NCI-H2081 (cell line): ENCODE results near the gene POLR2L.

ENCODE experiments used
- DNase-seq, 2 experiments: peaks; one replicate each; lab custom pipeline; 2025; lab: John Stamatoyannopoulos, UW

Gene POLR2L

DNA sequence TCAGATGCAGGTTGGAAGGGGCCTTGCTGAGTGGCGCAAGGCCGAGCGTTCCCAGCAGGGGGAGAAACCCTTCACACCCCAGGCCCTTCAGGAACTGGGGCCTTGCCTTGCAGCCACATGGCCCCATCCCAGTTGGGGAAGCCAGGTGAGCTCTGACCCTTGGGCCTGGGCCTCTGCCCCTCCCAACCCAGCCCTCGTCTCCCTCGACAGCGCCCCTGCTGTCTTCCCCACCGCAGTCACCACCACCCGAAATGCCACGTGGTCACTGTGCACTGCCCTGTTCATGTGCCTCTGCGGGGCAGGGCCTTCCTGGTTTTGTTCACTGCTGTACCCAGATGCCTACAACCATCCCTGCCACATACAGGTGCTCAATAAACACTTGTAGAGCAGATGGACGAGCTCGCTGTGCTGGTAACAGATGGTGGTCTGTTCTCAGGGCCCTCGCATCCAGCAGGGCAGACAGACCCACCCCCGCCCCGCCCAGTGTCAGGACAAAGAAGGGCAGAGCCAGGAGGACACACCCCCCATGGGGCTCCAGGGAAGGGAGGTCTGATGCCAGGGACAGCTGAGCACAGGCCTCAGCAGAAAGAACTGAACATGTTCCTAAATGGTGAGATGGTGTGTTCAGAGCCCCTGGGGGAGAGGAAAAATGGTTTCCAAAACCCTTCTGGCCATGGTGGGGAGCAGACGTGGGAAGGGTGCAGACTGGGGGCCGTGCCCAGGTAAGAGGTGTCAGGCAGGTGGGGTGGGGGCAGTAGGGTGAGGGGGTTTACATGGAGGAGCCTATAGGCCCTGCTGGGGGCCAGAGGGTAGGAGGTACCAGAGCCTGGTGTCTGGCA lies 3.7 kb downstream of the POLR2L start:
- DNase-seq, result no peak

DNA sequence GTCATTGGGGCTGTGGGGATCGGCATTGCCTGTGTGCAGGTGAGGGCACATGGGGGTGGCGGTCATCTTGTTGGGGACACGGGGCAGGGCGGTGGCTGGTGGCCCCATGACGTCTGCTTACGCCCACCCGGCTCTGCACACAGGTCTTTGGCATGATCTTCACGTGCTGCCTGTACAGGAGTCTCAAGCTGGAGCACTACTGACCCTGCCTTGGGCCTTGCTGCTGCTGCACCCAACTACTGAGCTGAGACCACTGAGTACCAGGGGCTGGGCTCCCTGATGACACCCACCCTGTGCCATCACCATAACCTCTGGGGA lies 4.4 kb downstream of the POLR2L start:
- DNase-seq, result no peak

DNA sequence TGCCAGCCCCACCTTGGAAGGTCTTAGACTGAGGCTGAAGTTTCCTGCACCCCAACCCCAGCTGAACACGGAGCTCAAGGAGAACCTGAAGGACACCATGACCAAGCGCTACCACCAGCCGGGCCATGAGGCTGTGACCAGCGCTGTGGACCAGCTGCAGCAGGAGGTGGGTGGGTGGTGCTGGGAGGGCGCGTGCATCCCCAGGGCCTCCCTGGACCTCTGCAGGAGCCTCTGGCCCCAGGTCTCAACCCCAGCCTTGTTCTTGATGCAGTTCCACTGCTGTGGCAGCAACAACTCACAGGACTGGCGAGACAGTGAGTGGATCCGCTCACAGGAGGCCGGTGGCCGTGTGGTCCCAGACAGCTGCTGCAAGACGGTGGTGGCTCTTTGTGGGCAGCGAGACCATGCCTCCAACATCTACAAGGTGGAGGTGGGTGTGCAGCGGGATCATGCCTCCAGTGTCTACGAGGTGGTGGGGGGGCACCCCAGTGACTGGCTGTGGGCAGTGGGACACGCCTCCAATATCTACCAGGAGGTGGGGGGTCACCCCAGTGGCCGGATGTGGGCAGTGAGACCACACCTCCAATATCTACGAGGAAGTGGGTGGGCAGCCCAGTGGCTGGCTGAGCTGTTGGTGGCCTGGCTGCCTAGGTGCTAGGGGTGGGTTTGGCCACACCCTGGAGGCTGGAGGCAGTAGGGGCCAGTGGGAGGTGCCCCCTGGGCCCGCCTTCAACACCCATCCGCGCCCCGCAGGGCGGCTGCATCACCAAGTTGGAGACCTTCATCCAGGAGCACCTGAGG lies 4.9 kb downstream of the POLR2L start:
- DNase-seq, result no peak

DNA sequence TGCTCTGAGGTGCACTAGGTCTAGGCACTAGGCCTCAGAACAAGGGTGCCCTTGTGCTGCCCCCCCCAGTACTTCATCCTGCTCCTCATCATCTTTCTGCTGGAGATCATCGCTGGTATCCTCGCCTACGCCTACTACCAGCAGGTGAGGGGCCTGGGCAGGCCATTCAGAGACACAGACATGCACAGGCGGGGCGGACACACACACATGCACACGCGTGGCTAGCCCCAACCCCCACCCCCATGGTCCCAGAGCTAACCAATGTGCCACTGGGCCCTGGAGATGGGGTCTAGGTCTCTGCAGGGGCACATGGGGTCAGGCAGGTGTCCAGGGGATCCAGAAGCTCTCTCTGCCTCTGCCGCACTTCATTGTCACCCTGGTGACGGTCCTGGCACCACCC lies 5.6 kb downstream of the POLR2L start:
- DNase-seq, result no peak

DNA sequence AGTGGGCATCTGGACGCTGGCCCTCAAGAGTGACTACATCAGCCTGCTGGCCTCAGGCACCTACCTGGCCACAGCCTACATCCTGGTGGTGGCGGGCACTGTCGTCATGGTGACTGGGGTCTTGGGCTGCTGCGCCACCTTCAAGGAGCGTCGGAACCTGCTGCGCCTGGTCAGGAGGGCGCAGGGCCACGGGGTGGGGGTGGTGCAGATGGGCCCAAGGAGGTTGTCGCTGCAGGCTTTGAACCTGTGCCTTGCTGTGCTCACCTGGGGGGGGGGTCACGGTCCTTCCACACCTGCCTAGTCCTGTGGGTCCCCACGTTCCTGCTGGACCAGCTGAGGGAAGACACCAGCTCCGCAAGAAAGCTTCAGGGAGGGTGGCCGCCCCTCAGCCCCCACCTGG lies 6.1 kb downstream of the POLR2L start:
- DNase-seq, result no peak

DNA sequence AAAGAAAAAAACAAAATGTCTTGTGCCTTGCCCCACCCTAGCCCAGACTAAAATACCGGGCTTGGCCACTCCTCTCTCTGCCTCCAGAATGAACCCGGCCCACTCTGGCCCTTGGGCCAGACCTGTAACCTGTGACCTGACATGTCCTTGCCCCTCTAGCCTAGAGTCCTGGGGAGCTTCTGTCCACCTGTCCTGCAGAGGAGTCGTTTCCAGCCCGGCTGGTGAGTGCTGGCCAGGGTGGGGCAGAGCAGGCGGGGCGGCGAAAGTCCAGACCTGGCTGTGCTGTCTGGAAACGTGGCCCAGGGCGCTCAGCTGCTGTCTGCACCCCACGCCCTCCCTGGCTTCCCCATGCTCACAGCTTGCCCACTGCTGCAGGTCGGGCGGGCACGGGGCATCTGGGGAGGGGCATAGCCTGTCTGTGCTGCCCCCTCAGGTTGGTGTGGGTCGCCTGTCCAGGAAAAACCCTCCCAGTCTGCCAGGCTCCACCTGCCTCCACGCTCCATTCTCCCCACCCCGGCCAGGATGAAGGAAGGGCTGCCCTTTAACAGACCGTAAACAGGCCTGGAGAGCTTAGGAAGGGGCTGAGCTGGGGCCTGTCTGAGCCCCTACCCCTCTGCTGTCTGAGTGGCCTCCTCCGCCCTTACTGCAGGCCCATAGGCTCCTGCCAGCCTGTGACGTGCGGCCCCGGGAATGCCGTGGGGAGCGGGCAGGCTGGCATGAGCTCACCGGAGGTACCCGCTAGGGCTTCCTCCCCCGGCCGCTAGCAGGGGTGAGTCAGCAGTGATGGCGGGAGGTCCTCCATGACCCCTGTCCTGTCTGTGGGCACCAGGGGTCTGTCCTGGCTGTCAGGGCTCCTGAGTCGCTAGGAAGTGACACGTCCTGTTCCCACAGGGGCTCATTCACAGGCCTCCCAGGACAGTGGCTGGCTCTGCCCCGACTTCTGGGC lies 7.7 kb downstream of the POLR2L start:
- no peak for DNase-seq

DNA sequence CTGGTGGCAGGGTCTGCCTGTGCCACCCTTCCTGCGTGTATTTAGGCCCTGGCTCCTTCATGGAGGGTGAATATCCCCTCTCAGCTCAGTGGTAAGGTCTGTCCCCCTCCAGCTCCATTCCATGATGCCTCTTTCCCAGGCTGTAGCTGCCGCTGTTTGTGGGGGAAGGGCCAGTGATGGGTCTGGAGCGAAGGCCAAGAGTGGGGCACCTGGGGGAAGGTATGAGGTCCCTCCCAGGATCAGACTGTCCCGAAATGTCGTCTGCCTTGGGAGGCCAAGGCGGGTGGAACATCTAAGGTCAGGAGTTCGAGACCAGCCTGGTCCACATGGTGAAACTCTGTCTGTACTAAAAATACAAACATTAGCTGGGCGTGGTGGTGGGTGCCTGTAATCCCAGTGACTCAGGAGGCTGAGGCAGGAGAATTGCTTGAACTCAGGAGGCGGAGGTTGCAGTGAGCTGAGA lies 8.4 kb downstream of the POLR2L start:
- DNase-seq, result no peak

DNA sequence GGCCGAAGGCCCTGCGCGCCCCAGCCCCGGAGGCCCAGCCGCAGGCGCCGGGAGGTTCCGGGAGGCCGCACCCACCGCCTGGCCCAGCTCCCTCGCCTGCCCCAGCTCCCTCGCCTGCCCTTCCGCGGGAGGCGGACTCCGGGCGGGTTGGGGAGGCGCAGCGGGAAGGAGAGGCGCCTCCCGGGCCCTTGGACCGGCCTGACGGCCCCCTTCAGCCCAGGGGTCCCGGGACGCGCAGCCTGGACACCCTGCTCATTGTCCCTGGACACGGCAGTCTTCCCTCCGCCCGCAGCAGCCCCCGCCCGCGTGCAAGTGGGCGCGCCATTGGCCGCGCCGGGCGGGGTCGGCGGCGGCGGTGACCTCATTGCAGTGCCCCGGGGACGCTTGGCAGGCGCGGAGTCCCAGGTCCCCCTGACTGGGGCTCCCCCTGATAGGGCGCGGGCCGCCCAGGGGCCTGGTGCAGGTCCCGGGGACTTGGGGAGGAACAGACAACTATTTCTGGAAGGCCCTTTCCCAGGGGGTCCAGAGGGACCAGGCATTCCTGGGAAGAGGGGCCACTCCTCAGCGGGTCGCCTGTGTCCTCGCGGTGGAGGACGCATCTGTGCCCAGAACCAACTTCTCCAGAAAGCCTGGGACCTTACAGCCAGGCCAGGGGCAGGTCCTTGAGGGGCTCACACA lies 9.1 kb downstream of the POLR2L start:
- no peak for DNase-seq

DNA sequence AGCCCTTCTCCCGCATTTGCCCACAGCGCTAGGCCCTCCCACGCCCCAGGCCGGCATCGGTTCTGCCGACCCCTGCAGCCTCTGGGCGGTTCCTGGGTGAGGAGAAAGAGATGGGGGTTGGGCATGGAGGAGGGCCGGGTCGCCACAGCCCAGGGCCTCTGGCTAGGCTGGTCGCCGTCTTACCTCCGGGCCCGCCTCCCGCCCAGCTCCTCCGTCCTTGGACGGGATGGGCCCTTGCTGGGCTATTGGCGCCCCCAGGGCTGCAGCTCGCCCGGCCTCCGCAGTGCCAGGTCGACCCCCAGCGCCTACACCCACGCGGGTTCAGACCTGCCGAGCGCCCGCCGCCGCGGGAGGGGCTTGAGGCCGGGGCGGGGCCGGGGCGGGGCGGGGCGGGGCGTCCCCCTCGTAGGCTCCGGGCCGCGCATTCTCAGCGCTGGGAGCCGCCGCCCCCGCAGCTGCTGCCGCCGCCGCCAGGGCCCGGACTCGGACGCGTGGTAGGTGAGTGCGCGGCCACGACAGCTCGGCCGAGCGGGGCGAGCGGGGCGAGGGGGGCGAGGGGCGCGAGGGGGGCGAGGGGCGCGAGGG lies 9.7 kb downstream of the POLR2L start, which contains the start of gene CD151:
TSS of gene CD151 (plus strand) at position 424 of the 585 bp plus-strand sequence. CDS start 3,118 bp downstream, outside the sequence.
- peak; percentile 36 to 47 for DNase-seq

DNA sequence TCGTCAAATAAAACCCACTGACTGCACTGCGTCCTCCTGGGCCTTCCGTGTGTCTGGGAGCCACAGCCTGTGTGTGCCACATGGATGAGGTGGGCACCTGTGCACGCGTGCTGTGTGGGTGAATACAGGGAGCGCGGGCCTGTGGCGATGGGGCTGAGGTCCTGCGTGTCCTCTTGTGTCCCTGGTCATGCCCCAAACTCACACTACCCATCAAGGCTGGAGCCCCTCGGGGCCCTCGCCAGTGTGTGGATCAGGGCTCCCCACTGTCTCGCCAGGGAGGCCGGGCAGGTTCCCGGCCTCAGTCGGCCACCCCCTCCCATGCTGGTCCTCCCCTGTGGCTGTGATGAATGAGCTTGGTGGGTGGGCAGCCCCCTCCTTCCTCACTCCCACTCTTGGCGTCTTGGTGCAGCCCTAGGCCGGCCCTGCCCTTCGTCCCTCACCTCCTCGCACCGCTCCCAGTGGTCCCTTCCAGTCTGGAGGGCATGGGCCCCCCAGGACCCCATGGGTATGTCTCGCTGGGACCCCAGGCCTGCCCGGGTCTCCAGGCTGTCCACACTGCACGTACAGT lies 10.3 kb downstream of the POLR2L start:
- DNase-seq, result no peak

DNA sequence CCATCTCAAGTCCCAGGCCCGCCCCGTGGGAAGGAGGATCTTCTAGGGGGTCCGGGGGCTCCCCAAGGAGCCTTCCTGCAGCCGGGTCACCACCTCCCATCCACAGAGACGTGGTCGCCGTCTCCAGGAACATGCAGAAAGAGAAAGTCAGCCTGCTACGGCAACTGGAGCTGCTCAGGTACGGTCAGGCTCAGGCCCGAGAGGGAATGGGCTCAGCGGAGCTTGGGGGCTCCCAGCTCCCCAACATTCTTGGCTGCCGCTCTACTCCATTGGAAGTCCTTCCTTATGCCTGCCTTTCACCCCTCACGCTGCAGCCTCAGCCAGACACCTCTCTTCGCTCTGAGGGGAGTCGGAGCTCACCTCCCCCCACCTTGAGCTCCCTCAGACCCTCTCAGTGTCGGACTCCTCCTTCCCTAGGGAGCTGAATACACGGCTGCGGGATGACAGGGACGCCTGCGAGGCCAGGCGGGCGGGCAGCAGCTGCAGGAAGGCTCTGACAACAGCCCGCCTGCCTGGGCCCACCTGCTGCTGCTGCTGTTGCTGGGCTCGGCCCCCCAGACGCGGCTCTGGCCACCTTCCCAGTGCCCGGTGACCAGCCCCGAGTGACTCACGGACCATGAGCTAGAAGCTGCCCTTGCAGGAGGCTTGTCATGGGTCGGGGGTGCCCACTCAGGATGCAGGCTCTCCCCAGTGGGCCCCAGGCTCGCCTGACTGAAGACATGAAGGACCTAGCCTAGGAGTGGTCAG lies 11.0 kb downstream of the POLR2L start:
- no peak for DNase-seq

DNA sequence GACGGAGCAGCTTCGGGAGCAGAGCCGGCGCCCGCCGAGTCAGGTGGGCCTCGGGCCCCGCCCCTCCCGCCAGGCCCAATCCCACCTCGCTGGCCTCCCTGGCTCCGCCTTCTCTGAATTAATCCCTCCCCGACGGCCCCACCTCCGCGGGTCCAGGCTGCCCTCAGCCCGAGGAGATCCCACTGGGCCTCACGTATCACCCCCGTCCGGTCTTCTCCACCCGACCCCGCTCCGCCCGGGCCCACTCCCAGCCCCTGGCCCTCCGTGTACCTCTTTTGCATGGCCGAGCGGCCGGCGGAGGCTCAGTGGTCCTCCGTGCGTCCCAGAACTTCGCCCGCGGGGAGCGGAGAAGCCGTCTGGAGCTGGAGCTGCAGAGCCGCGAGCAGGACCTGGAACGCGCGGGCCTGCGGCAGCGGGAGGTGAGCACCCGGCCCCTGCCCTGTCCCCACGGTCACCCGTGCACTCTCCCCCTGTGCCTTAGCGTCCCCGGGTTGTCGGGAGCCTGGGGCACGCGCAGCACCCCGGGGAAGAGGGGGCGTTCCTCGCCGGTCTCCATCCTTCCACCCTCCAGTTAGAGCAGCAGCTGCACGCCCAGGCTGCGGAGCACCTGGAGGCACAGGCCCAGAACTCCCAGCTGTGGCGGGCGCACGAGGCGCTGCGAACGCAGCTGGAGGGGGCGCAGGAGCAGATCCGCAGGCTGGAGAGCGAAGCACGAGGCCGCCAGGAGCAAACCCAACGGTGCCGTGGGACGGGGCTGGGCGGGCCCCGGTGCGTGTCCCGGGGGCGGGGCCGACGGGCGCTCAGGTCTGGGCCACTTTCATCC lies 11.8 kb downstream of the POLR2L start:
- DNase-seq, result peak; percentile 75 to 76

DNA sequence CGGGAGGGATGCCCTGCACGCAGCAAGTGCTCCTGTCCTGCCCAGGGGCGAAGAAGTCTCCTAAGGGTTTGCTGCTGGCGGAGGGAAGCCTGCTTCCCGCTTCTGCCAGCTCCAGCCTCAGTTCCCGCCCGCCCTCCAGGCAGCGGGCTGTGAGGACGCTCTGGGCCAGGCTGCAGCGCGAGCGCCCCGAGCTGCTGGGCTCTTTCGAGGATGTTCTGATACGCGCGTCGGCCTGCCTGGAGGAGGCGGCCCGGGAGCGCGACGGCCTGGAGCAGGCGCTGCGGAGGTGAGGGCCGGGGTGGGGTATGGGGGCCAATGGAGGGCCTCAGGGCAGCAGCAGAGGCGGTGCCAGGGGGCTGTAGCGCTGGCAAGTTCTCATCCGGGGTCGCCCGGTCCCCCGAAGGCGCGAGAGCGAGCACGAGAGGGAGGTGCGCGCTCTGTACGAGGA lies 12.5 kb downstream of the POLR2L start:
- no peak for DNase-seq

DNA sequence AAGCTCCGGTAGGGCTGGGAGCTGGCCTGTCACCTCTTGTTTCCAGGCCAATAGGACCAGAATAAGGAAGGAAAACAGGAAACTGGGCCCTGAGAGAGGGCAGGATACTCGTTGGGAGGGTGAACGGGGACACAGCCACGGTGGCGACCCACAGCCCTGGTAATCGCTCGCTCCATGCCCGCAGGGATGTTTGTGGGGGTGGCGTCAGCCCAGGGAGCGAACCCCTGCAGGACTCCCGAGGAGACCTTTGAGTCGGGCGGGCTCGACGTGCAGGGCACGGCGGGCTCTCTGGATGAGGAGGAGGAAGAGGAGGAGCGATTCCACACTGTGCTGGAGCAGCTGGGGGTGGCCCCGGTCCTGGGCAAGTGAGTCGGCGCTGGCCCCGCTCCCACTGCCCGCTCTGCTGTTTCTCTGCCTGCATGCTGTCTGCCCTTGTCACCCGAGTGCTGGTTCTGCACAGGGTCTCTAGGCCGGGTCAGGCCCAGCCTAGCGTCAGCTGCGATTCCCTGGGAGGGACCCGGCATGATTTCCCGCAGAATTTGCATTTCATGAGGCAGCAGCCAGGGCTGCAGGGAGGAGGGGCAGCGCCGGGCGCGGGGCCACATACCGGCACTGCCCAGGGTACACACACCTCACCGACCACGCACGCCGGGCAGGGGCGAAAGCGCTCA lies 13.0 kb downstream of the POLR2L start:
- DNase-seq, result no peak

DNA sequence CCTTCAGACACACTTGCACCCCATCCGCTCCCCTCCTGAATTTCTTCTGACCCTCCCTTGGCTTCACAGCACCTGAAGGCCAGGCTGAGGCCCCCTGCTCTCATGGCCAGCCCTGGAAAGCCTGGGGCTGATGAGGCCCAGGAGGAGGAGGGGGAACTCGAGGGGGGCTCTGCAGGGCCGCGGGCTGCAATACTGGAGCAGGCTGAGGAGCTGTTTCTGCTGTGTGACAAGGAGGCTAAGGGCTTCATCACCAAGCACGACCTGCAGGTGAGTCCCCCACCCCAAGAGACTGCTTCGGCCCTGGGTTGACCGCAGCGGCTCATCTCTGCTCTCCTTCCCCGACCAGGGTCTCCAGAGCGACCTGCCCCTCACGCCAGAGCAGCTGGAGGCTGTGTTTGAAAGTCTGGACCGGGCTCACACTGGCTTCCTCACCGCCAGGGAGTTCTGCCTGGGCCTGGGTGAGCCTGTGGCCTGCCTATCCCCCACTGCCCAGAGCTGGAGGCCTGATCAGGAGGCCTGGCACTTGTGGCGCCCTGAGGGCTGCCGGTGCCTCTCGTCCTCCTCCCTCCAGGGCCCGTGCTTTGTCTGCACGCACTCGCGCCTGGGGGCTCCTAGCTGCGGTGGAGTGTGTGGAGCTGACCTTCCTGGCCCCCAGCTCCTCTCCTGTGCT lies 13.7 kb downstream of the POLR2L start:
- DNase-seq, result no peak

DNA sequence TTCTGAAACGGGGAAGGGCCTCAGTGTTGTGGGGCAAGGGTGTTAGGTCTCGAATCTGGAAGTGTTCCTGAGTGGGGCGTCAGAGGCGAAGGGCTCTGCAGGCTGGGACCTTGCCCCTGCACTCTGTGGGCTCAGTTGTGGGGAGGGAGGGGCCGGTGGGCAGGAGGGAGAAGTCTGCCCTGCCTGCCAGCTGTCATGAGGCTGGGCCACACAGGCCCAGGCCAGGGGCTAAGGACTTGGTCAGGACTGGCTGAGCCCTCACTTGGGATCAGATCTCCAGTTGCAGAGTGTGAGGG lies 14.5 kb downstream of the POLR2L start, which contains the start of gene CRACR2B:
TSS of gene CRACR2B (plus strand) at position 23 of the 296 bp plus-strand sequence. CDS start 689 bp downstream, outside the sequence.
- DNase-seq, result no peak

DNA sequence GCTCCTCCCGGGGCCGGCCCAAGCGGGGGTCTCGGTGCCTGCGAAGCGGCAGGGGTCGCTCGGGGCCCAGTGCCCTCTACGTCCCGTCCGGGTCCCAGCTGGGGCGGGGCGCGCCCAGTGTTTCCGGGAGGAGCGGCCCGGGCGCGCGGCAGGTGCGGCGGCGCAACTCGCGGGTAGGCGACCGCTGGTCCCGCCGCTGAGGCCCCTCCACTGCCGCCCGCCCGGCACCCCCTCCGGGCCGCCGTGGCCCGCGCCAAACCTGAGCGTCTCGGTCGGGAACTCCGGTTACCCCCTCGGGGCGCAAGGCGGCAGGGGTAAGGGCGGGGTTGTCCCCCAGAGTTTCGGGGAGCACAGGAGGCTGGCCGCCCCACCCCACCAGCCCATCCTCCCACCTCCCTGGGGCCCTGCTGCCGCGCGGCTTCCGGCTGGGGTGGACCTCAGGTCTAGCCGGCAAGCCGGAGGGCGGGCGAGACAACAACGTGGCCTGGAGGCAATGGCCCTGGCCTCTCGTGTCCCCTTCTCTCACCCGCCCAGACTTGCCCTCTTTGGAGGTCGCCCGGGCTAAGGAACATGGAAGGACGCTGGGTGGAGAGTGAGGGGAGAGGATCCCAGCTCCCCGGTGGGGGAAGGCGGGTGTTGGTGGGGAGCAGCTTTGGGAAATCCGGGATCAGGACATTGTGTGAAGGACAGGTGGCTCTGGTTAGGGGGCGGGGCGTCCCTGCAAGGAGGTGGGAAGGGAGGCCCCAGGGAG lies 15.0 kb downstream of the POLR2L start:
- DNase-seq, result no peak
